ENCODE measurements around the gene SGCB.

SGCB gene

DNA sequence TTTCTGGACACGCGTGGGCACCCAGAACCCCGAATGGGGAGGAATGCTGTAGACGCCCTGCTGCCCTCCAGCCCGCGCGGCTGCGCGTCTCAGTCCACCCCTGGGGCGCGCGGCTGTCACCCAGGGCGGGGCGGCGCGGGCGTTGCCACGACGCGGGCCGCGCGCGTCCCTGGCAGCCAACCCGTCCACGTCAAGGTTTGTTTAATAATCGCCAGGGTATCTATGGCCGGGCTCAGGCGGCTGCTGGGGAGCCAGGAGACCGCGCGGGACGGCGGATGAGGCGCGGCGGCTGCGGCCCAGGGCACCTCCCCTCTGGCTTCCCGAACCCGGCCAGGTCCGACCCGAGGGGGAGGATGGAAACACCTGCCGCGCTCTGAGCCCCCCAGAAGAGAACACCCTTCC lies 13.1 kb upstream of the SGCB start, which contains the start of gene SPATA18:
Gene SPATA18 (plus strand): TSS at position 92 of the 402 bp plus-strand sequence. CDS start 401 bp downstream, outside the sequence.
- DNase-seq (ENCODE audit: low read depth in 2 of 2), result peak; percentile 15 to 18
- H3K4me3 ChIP-seq (replicated peaks in 1 of 2; ENCODE audit: low read depth in 2 of 2, low read length in 2 of 2), result peak within 1 kb of the TSS; percentile 58 to 72
- TF ChIP-seq, protein P1, sequence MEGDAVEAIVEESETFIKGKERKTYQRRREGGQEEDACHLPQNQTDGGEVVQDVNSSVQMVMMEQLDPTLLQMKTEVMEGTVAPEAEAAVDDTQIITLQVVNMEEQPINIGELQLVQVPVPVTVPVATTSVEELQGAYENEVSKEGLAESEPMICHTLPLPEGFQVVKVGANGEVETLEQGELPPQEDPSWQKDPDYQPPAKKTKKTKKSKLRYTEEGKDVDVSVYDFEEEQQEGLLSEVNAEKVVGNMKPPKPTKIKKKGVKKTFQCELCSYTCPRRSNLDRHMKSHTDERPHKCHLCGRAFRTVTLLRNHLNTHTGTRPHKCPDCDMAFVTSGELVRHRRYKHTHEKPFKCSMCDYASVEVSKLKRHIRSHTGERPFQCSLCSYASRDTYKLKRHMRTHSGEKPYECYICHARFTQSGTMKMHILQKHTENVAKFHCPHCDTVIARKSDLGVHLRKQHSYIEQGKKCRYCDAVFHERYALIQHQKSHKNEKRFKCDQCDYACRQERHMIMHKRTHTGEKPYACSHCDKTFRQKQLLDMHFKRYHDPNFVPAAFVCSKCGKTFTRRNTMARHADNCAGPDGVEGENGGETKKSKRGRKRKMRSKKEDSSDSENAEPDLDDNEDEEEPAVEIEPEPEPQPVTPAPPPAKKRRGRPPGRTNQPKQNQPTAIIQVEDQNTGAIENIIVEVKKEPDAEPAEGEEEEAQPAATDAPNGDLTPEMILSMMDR (IDR thresholded peaks at IDR 0.05; ENCODE audit: low read depth, low read length), result no peak

DNA sequence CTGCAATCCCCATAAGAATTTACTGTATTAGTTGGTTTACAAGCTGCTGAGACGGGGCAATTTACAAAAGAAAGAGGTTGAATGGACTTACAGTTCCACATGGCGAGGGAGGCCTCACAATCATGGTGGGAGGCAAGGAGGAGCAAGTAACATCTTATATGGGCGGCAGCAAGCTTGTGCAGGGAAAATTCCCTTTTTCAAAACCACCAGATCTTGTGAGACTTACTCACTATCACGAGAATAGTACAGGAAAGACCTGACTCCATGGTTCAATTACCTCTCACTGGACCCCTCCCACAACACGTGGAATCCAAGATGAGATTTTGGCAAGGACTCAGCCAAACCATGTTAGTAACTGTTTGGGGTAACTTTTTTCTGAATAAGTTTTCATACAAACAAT lies 11.2 kb upstream of the SGCB start:
- DNase-seq (ENCODE audit: low read depth in 2 of 2), result no peak
- TF ChIP-seq, protein P1 (IDR thresholded peaks at IDR 0.05; ENCODE audit: low read depth, low read length), result no peak
- H3K4me3 ChIP-seq (replicated peaks in 1 of 2; ENCODE audit: low read depth in 2 of 2, low read length in 2 of 2), result no peak overlapping the region

DNA sequence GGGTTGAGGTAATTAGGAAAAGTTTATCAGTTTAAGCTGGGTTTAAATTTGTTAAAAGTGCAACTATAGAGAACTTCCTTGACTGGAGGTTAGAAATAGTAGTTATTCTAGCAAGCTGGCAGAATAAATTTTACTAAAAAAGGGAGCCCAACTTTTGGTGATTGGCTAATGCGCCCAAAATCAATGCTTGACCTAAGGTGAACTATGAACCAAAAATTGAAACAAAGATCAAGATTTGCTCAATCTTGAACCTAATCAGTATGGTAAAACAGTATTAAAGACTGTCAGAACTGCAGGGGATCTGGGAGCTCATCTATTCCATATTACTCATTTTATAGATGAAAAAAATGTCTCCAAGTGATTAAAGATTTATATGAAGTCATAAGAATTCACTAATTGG lies 6.9 kb upstream of the SGCB start:
- TF ChIP-seq, protein P1 (IDR thresholded peaks at IDR 0.05; ENCODE audit: low read depth, low read length), result no peak
- no peak for DNase-seq (ENCODE audit: low read depth in 2 of 2)

DNA sequence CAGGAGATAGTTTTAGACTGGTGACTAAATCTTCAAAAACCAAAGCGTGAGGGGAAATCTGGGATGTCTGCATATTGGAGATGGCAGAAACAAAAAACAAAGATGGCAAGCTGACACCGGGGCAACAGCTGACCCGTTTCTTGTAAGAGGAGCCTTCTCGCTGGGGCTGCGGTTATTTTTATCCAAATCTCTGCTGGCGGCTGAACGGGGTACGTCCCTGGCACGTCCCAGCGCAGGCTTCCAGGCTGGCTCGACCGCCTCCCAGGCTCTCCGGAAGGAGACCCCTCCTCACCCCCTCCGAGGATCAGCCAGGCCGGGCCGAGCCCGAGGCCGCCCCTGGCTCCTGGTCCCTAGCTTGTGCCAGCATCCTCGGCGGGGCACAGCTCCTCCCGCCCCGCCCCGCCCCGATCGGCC lies 403 bp downstream of the SGCB start:
- DNase-seq (ENCODE audit: low read depth in 2 of 2), result peak; percentile 43 to 50
- peak overlapping the region; percentile 79 to 83 for H3K4me3 ChIP-seq (replicated peaks in 1 of 2; ENCODE audit: low read depth in 2 of 2, low read length in 2 of 2)
- TF ChIP-seq, protein P1 (IDR thresholded peaks at IDR 0.05; ENCODE audit: low read depth, low read length), result no peak

More for the DNA sequence above, 6.9 kb upstream of the SGCB start:
- H3K4me3 ChIP-seq (replicated peaks in 1 of 2; ENCODE audit: low read depth in 2 of 2, low read length in 2 of 2), result no peak overlapping the region

- peak in 1 of 2 donors; percentile 5 for DNase-seq (ENCODE audit: low read depth in 2 of 2)
- peak overlapping the region; percentile 79 to 83 for H3K4me3 ChIP-seq (replicated peaks in 1 of 2; ENCODE audit: low read depth in 2 of 2, low read length in 2 of 2)
- TF ChIP-seq, protein P1 (IDR thresholded peaks at IDR 0.05; ENCODE audit: low read depth, low read length), result no peak
Measured at GRCh38 chr4:52036886-52037530, 1.1 kb downstream of the SGCB start.

- TF ChIP-seq, protein P1 (IDR thresholded peaks at IDR 0.05; ENCODE audit: low read depth, low read length), result no peak
- no peak for DNase-seq (ENCODE audit: low read depth in 2 of 2)
- no peak overlapping the region for H3K4me3 ChIP-seq (replicated peaks in 1 of 2; ENCODE audit: low read depth in 2 of 2, low read length in 2 of 2)
Measured at GRCh38 chr4:52035190-52035589, 2.9 kb downstream of the SGCB start.

All from cardiac fibroblast (primary cell).